Measurements from ENCODE around the gene CDO1. TPM values are rescaled to one million over a fixed set of nuclear protein-coding genes. Genes with fewer than 3 reads are reported as not detected.
"Not testable (repeated sequence)": the region's sequence is repeated elsewhere in the genome, so short reads cannot be mapped to it uniquely, and the experiment has no call there.

CDO1 gene
- total RNA-seq, 4 donors from 2014 or later, result 1.2 to 10.7 (median 3.2) TPM

DNA sequence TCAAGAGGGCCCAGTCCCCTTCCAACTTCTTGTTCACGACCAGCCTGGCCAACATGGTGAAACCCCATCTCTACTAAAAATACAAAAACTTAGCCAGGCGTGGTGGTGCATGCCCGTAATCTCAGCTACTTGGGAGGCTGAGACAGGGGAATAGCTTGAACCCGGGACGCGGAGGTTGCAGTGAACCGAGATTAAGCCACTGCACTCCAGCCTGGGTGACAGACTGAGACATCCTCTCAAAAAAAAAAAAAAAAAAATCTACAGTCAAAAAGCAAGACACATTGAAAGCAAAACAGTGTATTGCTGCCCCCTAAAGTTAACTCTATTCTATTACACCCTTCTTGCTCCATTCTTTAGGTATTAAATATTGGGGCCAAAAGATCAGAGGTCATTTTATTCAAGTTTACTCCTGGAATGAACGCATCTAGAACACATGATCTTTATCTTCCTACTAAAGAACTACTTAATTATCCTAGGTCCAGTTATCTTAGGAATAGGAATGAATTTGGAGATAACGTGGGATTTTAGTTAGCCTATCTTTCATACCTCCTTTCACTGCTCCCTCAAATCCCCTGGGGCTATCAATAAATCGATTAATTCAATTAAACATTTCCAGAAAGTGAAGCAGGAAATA is 22.5 kb upstream of the CDO1 start:
- H3K4me3 ChIP-seq, result peak overlapping the region in 2 of 4 donors; percentile 30 to 73
- H3K4me1 ChIP-seq, result peaks cover 0 to 27% (median 13%) of the 10 kb centered on the region in 4 donors
- H3K9me3 ChIP-seq, result no peaks in the 10 kb centered on the region
- no peaks in the 10 kb centered on the region for H3K27me3 ChIP-seq
- peak in 1 of 3 donors; percentile 37 for DNase-seq
- H3K27ac ChIP-seq, result peak overlapping the region in 1 of 4 donors; percentile 2
- peak; percentile 13 to 69 (median 62) for TF ChIP-seq CTCF (IDR thresholded peaks at IDR 0.05)
- no peak for TF ChIP-seq POLR2A (IDR thresholded peaks at IDR 0.05)
- peaks cover 0 to 36% (median 0%) of the 10 kb centered on the region in 3 donors for H3K36me3 ChIP-seq

DNA sequence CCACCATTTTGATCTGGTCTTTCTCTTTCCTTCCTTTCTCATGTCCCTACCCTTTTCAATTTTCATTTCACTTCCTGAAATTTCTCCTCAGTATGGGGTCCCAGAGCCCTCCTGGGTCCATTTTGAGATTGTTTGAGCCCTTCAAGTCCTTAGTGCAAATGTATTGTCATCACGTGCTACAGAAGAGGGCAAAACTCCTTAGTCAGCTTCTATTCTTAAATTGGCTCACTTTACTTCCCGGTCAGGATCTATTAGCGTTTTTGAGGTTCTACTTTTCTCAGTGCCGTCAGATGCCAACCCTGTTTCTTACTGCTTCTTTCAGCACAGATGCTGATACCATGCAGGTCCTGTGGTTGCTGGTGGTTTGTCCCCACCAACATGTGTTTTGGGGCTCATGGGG is 19.0 kb upstream of the CDO1 start:
- no peak overlapping the region for H3K27ac ChIP-seq
- H3K4me1 ChIP-seq, result peaks cover 0 to 23% (median 9%) of the 10 kb centered on the region in 4 donors
- H3K36me3 ChIP-seq, result peaks cover 0 to 50% (median 0%) of the 10 kb centered on the region in 3 donors

DNA sequence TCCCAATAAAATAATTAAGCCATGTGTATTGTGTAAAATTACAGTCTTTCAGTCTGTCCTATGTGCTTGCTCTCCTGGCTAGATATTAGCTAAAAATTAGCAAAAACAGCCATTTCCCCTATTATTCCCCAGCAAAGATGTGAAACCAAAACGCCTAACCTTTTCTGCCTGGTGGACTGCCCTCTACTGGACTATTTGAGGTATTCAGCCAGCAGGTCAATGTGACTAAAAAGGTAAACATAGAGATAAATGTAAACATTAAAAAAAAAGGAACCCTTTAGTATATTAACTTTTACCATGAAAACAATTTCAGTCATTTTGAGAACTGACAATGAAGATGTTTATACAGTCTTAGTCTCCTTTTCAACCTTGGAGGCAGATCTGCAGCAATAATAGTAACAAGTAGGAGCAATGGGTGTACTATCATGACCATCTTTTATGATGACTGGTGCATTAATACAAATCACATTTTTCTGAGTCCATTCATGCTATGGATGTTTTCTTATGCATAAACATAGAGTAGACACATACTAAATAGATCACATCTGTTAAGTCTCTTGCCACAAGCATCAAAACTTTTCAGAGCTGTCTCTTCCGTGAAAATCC is 14.8 kb upstream of the CDO1 start:
- Histone ChIP-seq H3K9me3 (no peaks in the 10 kb centered on the region), H3K36me3 (peaks cover 0 to 59% (median 0%) of the 10 kb centered on the region in 3 donors), H3K4me1 (no peaks in the 10 kb centered on the region), H3K27me3 (no peaks in the 10 kb centered on the region), H3K27ac (no peak overlapping the region), H3K4me3 (no peak overlapping the region)
- TF ChIP-seq POLR2A (IDR thresholded peaks at IDR 0.05) (no peak), CTCF (IDR thresholded peaks at IDR 0.05) (peak; percentile 33 to 71 (median 66))
- DNase-seq, result peak in 1 of 3 donors; percentile 66

More for the DNA sequence above, 19.0 kb upstream of the CDO1 start:
- no peaks in the 10 kb centered on the region for H3K27me3 ChIP-seq
- DNase-seq, result no peak
- no peaks in the 10 kb centered on the region for H3K9me3 ChIP-seq
- no peak for TF ChIP-seq POLR2A (IDR thresholded peaks at IDR 0.05)
- TF ChIP-seq CTCF (IDR thresholded peaks at IDR 0.05), result no peak
- H3K4me3 ChIP-seq, result no peak overlapping the region

GRCh38 chr5:115829913-115830312 is 13.5 kb upstream of the CDO1 start:
- H3K4me1 ChIP-seq, result no peaks in the 10 kb centered on the region
- no peak for DNase-seq
- no peak overlapping the region for H3K27ac ChIP-seq
- H3K27me3 ChIP-seq, result no peaks in the 10 kb centered on the region
- TF ChIP-seq CTCF (IDR thresholded peaks at IDR 0.05), result no peak
- no peak for TF ChIP-seq POLR2A (IDR thresholded peaks at IDR 0.05)
- H3K36me3 ChIP-seq, result peaks cover 0 to 45% (median 0%) of the 10 kb centered on the region in 3 donors
- H3K9me3 ChIP-seq, result peaks cover 0 to 3% (median 0%) of the 10 kb centered on the region in 4 donors
- no peak overlapping the region for H3K4me3 ChIP-seq

GRCh38 chr5:115825948-115826347 is 9.5 kb upstream of the CDO1 start:
- Histone ChIP-seq H3K4me3 (no peak overlapping the region), H3K36me3 (peaks cover 0 to 24% (median 0%) of the 10 kb centered on the region in 3 donors), H3K27me3 (no peaks in the 10 kb centered on the region), H3K9me3 (peaks cover 0 to 3% (median 0%) of the 10 kb centered on the region in 4 donors), H3K4me1 (no peaks in the 10 kb centered on the region), H3K27ac (no peak overlapping the region)
- TF ChIP-seq CTCF (IDR thresholded peaks at IDR 0.05) (no peak), POLR2A (IDR thresholded peaks at IDR 0.05) (no peak)
- DNase-seq, result no peak

DNA sequence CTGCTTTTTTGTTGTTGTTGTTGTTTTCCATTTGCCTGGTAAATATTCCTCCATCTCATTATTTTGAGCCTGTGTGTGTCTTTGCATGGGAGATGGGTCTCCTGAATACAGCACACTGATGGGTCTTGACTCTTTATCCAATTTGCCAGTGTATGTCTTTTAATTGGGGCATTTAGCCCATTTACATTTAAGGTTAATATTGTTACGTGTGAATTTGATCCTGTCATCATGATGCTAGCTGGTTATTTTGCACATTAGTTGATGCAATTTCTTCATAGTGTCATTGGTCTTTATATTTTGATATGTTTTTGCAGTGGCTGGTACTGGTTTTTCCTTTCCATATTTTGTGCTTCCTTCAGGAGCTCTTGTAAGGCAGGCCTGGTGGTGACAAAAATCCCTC is 8.5 kb upstream of the CDO1 start:
- not testable (repeated sequence) for H3K27ac ChIP-seq
- H3K36me3 ChIP-seq, result peaks cover 0 to 20% (median 0%) of the 10 kb centered on the region in 3 donors

More for the DNA sequence above, 8.5 kb upstream of the CDO1 start:
- not testable (repeated sequence) for H3K27me3 ChIP-seq, DNase-seq, H3K4me3 ChIP-seq, H3K9me3 ChIP-seq, H3K4me1 ChIP-seq

All from Peyer's patch (tissue), 4 donors.